Measurements from ENCODE around the gene ZBTB8A. TPM values are rescaled to one million over a fixed set of nuclear protein-coding genes. Genes with fewer than 3 reads are reported as not detected.

The ZBTB8A gene
- total and polyA plus RNA-seq, 4 donors: 0.93 to 3.3 (median 1.3) TPM

- TF ChIP-seq ZBTB33 (IDR thresholded peaks at IDR 0.05) (no peak), GABPA (IDR thresholded peaks at IDR 0.05 in 1 of 2, conservative IDR thresholded peaks at IDR 0.05 in 1 of 2) (no peak), EGR1 (IDR thresholded peaks at IDR 0.05; ENCODE audit: low read depth in 2 of 2) (no peak), HNF4A (conservative IDR thresholded peaks at IDR 0.05) (no peak), JUND (IDR thresholded peaks at IDR 0.05) (no peak), HNF4G (IDR thresholded peaks at IDR 0.05) (no peak)
Observed at GRCh38 chr1:32600034-32600433, 60.8 kb downstream of the ZBTB8A start (continued).

GRCh38 chr1:32605711-32606424 lies 66.6 kb downstream of the ZBTB8A start:
- no peaks in the 10 kb centered on the region for H3K27me3 ChIP-seq (ENCODE audit: control insufficient read depth in 4 of 4, insufficient read depth in 4 of 4, low read length in 3 of 4)
- H3K27ac ChIP-seq (ENCODE audit: low read depth in 1 of 2, low read length in 2 of 2): no peak overlapping the region
- H3K4me3 ChIP-seq (ENCODE audit: low read depth in 1 of 3, low read length in 3 of 3): no peak overlapping the region
- peaks cover 0 to 2% (median 0%) of the 10 kb centered on the region in 4 donors for H3K36me3 ChIP-seq (ENCODE audit: control insufficient read depth in 4 of 4, insufficient read depth in 3 of 4, low read depth in 1 of 4, low read length in 3 of 4)
- DNase-seq (ENCODE audit: low spot score): no peak
- no peaks in the 10 kb centered on the region for H3K9me3 ChIP-seq (ENCODE audit: control insufficient read depth in 4 of 4, low read length in 3 of 4)
- WGBS: 96% methylated on average over 17 of the region's 17 CpGs
- TF ChIP-seq MAX (IDR thresholded peaks at IDR 0.05) (no peak), FOXA1 (IDR thresholded peaks at IDR 0.05) (no peak), NR2F2 (IDR thresholded peaks at IDR 0.05) (no peak), JUND (IDR thresholded peaks at IDR 0.05) (no peak), TAF1 (conservative IDR thresholded peaks at IDR 0.05) (no peak), SP1 (IDR thresholded peaks at IDR 0.05) (no peak), GABPA (IDR thresholded peaks at IDR 0.05 in 1 of 2, conservative IDR thresholded peaks at IDR 0.05 in 1 of 2) (no peak), HNF4A (conservative IDR thresholded peaks at IDR 0.05) (no peak), EGR1 (IDR thresholded peaks at IDR 0.05; ENCODE audit: low read depth in 2 of 2) (no peak), FOXA2 (IDR thresholded peaks at IDR 0.05) (no peak)
- no peaks in the 10 kb centered on the region for H3K4me1 ChIP-seq (ENCODE audit: control insufficient read depth in 4 of 4, insufficient read depth in 4 of 4, low read length in 3 of 4)
- no peak overlapping the region for H3K9ac ChIP-seq (ENCODE audit: low read depth in 1 of 2, low read length in 2 of 2)

GRCh38 chr1:32606565-32607371 lies 67.5 kb downstream of the ZBTB8A start:
- Histone ChIP-seq H3K9ac (ENCODE audit: low read depth in 1 of 2, low read length in 2 of 2) (no peak overlapping the region), H3K27me3 (ENCODE audit: control insufficient read depth in 4 of 4, insufficient read depth in 4 of 4, low read length in 3 of 4) (no peaks in the 10 kb centered on the region), H3K9me3 (ENCODE audit: control insufficient read depth in 4 of 4, low read length in 3 of 4) (no peaks in the 10 kb centered on the region), H3K36me3 (ENCODE audit: control insufficient read depth in 4 of 4, insufficient read depth in 3 of 4, low read depth in 1 of 4, low read length in 3 of 4) (peaks cover 0 to 2% (median 0%) of the 10 kb centered on the region in 4 donors), H3K4me3 (ENCODE audit: low read depth in 1 of 3, low read length in 3 of 3) (no peak overlapping the region), H3K4me1 (ENCODE audit: control insufficient read depth in 4 of 4, insufficient read depth in 4 of 4, low read length in 3 of 4) (no peaks in the 10 kb centered on the region), H3K27ac (ENCODE audit: low read depth in 1 of 2, low read length in 2 of 2) (no peak overlapping the region)
- DNase-seq (ENCODE audit: low spot score): no peak
- no peak for TF ChIP-seq GABPA (IDR thresholded peaks at IDR 0.05 in 1 of 2, conservative IDR thresholded peaks at IDR 0.05 in 1 of 2)
- WGBS: 93% methylated on average over 11 of the region's 11 CpGs

GRCh38 chr1:32609180-32609579 lies 70.0 kb downstream of the ZBTB8A start:
- no peak for TF ChIP-seq HNF4A (conservative IDR thresholded peaks at IDR 0.05)
- Histone ChIP-seq H3K27me3 (ENCODE audit: control insufficient read depth in 4 of 4, insufficient read depth in 4 of 4, low read length in 3 of 4) (no peaks in the 10 kb centered on the region), H3K9ac (ENCODE audit: low read depth in 1 of 2, low read length in 2 of 2) (no peak overlapping the region), H3K4me1 (ENCODE audit: control insufficient read depth in 4 of 4, insufficient read depth in 4 of 4, low read length in 3 of 4) (peaks cover 0 to 7% (median 2%) of the 10 kb centered on the region in 4 donors), H3K36me3 (ENCODE audit: control insufficient read depth in 4 of 4, insufficient read depth in 3 of 4, low read depth in 1 of 4, low read length in 3 of 4) (peaks cover 0 to 2% (median 0%) of the 10 kb centered on the region in 4 donors), H3K27ac (ENCODE audit: low read depth in 1 of 2, low read length in 2 of 2) (no peak overlapping the region), H3K9me3 (ENCODE audit: control insufficient read depth in 4 of 4, low read length in 3 of 4) (no peaks in the 10 kb centered on the region), H3K4me3 (ENCODE audit: low read depth in 1 of 3, low read length in 3 of 3) (no peak overlapping the region)
- 96% methylated on average over 4 of the region's 4 CpGs for WGBS
- no peak for DNase-seq (ENCODE audit: low spot score)
